GM19395 (cell line): ENCODE data around the gene CCDC201.

Experiments
- ATAC-seq: cut with Tn5 transposase; IDR thresholded peaks from one replicate; pipeline ENCODE4 v1.9.1; 2021; ENCODE audit warnings: mild to moderate bottlenecking, moderate library complexity; ENCODE audit not compliant: unreplicated experiment

The CCDC201 gene, protein sequence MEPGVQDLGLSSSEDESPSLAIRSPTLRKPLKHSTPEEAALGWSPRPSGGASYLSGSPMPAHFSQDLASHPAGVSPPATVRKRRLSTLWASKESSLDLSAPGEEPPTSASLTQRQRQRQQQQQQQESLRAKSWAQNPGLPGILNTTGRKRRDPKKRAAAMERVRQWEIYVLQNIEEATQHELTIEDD

DNA sequence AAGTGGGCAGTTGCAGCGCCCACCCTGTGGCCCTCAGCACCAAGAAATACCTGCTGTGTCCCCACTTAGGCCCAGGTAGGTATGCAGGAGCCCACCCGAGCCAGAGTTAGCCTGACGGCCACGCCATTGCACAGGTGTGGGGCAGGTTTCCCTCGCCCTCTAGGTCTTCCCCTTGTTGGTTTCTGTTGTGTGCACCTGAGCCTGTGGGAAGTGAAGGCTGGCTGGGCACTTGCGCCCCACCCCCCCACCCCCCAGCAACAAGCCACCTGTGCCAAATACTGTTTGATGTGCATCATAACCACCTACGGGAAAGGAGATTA lies at the start of gene CCDC201:
CCDC201 (minus strand) TSS at position 48 of the 320 bp plus-strand sequence. CDS start 75 bp downstream, outside the sequence.
- ATAC-seq: no peak

DNA sequence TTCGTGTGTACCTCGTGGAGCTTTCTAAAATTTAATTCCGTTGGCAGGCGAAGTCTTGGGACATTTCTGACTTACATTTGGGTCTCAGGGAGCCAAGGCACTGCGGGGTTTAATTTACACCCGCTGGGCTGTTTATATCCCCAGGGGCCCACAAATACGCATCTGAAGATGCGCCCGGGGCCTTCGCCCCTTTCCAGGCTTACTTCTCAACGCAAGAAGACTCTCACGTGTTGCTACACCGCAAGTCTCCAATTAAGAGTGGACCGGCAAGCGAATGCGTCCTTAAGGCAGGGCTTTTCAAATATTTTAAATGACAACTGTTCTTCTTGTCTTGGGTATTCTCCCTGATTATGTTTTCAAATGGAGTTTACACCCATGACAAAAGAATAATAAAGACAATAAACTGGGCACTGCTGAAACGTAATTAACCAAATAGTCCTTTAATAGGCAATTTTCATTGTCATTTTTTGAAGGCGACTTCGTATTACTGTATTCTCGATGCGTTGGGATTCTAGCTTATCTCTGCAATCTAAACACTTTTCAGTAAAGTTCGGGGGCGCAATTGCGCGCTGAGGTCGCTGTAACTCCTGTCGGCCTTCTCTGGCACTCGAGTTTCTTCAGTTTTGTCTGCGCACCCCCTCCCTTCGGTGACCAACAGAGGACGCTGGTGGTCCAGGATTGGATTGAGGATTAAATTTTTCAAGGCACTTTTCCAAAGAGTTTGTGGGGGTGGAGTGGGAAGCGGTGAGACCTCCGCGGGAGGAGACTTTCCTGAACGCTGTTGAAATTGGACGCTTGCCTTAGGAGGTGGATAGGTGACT lies 49.0 kb upstream of the CCDC201 start:
- no peak for ATAC-seq

DNA sequence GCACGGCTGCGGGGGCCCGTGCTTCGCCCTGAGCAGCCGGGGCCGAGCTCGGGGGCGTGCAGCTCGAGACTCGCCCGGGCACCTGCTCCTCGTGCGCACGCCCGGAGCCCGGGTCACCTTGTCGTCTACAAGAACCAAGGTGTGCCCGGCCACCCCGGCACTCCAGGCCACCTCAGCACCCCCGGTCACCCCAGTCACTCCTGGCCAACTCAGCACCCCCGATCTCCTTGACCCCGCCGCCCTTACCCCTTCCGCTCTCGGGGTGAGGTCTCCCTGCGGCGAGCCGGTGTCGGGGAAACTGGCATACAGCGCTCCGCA lies 48.5 kb upstream of the CCDC201 start:
- ATAC-seq: no peak

DNA sequence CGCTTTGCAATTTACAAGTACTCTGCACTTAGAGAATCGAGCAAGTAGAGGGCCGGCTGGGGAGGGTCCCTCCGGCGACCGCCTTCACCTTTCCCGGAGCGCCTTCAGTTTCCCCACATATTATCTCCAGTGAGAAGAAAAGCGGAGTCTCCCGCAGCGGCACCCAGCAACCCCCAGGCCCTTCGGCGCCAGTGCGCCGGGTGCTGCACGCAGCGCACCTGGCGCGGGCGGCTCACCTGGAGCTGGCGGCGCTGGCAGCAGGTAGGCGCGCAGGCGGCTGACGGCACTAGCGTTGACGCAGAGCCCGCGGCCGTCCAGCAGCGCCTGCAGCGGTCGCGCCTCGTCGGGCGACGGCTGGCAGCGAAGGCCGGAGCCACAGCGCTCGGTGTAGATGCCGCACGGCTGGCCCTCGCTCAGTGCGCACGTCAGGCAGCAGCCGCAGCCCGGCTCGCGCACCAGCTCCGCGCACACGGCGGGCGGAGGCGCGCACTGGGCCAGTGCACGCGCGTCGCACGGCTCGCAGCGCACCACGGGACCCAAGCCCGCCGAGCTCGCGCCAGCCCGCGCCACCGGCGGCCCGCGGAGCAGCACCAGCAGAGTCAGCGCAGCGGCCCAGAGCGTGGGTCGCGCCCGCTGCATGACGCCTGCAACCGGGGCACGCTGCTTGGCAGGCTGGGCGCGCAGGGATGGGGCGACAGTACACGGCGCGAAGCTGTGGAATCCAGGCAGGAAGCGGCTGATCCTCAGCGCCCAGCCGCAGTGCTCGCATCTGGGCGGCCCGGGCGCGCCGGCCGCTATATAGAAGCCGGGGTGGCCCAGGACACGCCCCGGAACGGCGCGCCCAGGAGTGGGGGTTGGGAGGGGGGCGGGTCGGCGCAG lies 47.9 kb upstream of the CCDC201 start, which contains the start of gene IGFBP3:
IGFBP3 (minus strand) TSS at position 771 of the 879 bp plus-strand sequence; CDS start at position 639, 132 bp downstream.
- no peak for ATAC-seq

DNA sequence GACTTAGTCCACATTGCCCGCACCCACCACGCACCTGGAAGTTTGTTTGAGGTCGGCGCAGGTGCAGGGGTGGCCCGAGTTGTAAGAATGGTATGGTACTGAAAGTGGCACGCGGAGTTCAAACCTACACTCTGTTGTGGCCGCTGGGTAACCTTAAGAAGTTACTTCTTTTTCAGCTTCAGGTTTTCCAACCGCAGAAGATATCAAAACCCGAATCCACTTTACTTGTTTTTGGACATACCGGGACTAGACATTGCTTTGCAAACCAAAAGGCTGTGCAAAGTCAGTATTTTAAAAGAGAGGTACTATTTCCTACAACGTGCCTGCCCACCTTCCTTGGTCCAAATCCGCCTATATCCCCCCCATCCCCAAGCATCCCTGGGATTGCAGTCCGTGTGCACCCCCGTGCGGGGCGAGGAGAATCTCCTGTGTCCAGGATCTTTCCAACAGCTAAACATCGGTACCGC lies 47.1 kb upstream of the CCDC201 start:
- no peak for ATAC-seq

DNA sequence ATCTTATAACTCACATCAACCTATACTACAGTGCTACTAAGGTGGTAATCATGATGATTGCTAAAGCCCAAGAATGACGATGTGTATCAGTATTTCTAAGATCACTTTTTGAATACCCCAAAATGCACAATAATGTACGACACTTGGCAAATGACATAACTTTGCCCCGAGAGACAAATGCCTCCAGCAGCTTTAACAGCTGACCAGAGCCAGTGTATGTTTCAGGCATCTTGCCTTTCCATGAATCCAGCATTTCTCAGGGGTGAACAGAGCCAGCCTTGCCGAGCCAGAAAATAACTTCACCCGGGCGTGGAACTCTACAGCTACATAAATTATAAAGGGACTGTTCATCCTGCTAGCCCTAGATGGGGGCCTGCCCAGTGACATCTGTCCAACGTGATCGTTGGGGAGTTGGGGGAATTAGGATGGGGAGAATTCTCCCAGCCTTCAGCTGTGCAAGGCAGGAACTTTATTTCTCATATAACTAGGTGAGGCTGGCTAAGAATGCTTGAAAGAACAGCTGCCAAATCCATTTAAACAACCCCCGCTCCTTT lies 46.4 kb upstream of the CCDC201 start:
- no peak for ATAC-seq

DNA sequence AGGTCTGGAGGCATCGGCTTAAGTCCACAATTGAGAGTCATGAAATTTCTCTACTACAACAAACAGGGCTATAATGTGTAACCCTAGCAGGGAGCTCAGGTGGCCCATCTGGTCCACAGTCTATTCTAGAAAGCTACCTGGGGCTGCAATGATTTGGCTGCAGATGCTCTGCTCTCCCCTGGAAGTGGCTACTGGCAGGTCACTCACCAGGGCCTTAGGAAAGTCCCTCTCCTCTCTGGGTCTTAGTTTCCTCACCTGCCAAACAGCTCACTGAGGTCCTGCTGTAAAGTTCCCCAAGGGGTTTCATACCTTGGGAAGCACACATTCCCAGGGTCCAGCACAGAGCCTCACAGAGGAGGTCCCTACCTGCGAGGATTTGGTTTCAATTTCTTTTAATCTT lies 45.7 kb upstream of the CCDC201 start:
- ATAC-seq: no peak

DNA sequence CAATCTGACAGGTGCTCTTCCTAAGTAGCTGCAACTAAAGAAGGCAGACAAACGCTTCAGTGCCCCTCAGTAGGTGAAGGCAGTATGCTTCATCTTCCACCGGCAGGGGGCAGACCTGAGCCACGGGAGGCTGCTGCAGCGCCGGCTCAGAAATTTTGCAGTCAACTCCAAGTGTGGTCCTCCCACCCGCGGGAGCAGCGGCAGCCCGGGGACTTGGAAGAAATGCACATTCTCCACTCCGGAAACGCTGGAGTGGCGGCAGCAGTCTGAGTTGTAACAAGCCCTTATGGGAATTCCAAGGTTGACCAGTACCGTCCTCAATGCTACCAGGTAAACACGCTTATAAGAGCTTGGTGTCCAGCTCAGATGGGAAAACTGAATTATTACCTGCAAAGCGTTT lies 44.8 kb upstream of the CCDC201 start:
- ATAC-seq: peak; percentile 79

DNA sequence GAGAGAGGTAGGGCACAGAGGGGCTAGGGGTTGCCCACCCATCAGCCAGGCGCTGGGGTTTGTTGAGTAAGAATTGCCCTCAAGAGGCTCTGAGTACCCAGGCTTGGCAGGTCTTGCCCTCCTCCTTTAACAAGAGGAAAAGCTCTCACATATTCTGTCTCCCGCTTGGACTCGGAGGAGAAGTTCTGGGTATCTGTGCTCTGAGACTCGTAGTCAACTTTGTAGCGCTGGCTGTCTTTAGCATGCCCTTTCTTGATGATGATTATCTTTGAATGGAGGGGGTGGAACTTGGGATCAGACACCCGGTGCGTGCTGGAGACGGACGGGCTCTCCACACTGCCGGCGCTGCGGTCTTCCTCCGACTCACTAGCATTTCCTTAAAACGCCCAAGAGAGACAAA lies 44.2 kb upstream of the CCDC201 start:
- no peak for ATAC-seq

DNA sequence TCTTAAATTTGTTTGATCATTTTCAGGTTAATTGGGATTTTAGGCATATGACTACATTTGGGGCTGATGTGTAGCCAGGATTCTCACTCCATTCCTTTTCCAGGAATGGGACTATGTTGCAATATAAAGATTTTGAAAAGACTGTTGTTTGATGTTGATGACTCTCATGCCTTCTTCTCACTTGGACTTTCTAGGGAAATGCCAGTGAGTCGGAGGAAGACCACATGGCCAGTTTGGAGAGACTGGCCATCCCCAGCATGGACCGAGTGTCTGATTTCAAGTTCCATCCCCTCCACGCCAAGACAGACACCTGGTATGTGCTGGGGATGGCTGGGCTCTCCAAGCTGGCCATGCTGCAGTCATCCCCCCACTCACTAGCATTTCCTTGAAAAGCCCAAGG lies 42.7 kb upstream of the CCDC201 start:
- ATAC-seq: no peak

DNA sequence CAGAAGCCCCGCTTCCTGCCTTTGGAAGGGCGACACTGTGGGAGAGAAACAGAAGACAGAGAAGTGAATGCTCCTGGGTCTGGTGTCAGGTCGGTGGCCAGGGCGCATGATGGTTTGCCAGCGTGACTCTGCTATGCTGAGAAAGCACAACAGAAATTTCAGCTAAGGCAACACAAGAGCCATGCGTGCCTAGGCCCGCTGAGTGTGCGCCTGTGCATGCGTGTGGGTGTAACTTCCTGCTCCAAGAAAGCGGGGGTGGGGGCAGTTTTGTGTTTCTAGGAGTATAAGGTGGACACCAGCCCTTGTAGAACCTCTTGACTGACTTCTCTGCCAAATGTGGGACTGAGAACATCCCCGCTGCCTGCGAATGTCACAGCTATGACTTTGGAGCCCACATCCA lies 42.0 kb upstream of the CCDC201 start:
- ATAC-seq: no peak

DNA sequence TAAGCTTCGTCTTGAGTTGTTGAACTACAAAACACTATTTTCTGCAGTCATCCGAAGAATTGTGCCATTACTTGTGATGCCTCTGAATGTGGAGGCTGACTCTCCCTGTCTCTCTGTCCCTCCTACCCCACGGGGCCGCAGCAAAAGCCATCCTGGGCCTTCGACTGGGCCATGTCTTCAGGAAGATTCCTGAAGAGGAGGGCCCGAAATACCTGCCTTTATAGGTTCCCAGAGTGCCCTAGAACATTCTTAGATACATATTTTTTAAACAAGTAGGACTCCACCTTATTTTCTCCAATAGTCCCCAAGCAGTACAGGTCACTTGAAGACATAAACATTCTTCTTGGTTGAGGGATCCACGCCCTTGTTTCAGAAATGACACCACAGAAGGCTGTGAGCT lies 40.1 kb upstream of the CCDC201 start:
- ATAC-seq: no peak

DNA sequence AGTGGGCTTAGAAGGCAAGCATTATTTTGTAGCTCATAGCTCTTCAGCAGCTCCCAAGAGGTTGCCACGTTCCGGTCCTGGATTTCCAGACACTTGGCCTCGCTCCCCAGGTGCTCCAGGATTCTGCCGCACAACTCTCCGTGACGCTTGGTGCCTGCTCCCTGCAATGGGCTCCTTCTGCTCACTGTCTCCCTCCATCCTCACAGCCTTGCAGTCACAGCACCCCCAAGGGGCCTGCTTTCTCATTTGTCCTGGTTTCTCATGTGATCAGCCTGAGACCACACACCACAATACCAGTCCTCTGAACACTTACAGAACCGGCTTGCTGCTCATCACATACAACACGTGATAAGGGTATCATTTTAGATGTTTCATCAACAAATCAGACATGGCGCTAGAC lies 38.4 kb upstream of the CCDC201 start:
- ATAC-seq: no peak

DNA sequence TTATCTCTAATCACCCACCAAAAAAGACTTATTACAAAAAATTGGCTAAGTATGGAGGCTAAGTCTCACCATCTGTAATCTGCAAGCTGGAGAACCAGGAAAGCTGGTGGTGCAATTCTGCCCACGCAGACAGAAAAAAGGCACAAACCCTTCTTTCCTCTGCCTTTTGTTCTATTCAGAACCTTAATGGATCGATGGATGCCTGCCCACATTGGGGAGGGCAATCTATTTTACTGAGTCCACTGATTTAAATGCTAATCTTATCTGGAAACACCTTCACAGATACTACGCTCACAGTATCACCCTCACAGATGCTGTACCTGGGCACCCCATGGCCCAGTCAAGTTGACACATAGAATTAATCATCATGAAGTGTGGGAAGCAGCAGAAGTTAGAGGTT lies 38.0 kb upstream of the CCDC201 start:
- no peak for ATAC-seq

DNA sequence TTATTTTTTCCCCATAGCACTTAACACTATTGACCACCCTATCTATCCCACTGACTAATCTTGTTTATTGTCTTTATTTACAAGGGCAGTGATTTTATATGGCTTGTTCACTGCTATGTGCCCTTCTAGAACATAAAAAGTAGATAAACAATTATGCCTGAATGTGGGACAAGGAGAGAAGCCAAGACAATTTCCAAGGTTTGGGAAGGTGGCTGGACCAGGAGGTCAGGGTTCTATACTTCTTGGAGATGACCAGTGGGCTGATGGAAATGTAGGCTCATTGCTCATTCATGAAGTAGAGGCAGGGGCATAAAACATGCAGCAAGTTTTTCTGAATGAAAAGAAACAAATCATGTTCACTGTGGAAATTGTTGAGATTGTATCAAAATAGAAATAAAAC lies 36.7 kb upstream of the CCDC201 start:
- ATAC-seq: no peak

DNA sequence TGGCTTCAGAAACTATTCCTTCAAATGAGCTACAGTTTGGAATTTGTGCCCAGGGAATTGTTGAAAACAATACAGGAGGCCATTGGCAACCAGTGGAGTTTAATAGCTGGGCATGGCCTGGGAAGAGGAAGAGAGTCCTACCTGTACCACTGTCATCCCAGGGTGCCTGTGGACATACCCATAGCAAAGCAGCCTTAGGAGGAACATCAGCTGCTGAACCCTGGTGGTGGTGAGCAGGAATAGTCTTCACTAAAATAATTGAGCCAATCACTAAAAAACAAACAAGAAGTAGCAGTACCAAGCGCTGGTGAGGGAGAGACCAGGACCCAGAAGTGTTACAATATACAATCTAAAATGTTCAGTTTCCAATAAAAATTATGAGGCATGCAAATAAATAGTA lies 29.9 kb upstream of the CCDC201 start:
- ATAC-seq: no peak

DNA sequence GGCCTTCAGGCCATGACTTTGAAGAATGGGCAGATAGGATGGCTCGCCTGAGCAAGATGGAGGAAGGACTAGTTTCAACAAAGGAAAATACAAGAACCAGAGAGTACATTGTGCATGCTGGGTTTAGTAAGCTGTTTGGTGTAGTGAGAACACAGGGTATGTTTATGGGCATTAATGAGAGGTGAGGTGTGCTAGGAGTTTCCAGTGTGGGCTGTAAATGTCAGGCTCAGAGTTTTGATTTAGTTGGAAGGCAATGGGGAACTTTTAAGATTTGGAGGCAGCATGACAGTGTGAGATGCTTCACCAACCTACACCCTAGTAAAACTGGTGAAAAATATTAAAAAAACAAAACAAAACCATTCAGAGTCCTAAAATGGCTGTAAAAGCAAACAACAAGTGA lies 28.7 kb upstream of the CCDC201 start:
- no peak for ATAC-seq

DNA sequence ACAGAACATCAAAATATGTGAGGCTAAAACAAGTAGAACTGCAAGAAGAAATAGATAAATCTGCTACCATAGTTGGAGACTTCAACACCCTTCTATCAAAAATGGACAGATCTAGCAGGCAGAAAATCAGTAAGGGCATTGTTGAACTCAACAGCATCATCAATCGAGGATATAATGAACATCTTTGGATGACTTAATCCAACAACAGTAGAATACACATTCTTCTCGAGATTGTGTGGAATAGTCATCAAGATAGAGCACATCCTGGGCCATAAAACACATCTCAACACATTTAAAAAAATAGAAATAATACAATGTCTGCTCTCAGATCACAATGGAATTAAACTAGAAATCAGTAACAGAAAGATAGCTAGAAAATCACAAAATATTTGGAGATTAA lies 25.3 kb upstream of the CCDC201 start:
- ATAC-seq: no peak

DNA sequence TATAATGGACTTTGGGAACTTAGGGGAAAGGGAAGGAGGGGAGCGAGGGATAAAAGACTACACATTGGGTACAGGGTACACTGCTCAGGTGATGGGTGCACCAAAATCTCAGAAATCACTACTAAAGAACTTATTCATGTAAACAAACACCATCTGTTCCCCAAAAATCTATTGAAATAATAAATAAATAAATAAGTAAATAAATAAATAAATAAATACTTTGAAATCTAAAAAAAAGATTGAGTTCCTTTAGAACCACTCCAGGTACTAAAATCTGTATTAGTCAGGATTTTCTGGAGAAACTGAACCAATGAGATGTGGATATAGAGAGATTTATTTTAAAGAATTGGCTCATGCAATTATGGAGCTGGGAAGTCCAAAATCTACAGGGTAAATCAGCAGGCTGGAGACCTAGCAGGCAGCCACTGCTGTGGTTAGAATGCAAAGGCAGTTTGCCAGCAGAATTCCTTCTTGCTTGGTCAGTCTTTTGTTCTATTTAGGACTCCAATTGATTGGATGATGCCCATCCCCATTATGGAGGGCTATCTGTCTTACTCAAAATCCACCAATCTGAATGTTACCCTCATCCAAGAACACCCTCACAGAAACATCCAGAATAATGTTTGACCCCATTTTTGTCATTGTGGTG lies 24.3 kb upstream of the CCDC201 start:
- ATAC-seq: no peak

DNA sequence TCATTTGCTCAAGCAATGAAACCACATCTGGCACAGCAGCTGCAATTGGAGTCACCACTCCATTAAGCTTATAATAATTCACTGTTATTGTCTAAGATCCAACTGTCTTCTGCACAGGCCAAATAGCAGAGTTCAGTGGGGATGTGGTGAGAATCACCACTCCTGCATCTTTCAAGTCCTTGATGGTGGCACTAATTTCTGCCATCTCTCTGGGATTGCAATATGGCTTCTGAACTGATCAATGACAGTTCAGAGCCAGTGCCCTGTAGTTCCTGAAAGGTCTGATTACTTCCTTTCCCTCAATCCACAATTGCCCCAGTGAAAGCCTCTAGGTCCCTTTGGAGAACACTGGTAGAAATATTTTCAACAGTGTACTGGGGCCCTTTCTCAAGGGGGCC lies 21.8 kb upstream of the CCDC201 start:
- ATAC-seq: no peak
